Liver (tissue), 9 donors: ENCODE data around the gene SRSF5. TPM values are rescaled to one million over a fixed set of nuclear protein-coding genes. Genes with fewer than 3 reads are reported as not detected.
"Not testable (repeated sequence)": the region's sequence is repeated elsewhere in the genome, so short reads cannot be mapped to it uniquely, and the experiment has no call there.

Experiments used
- DNase-seq: peaks from one replicate; pipeline ENCODE4 v3.0.0-alpha.2; 2017; ENCODE audit warnings: low spot score
- H3K27ac ChIP-seq, 2 donors: one replicate each; pipeline ENCODE4 v1.7.0; 2013; ENCODE audit warnings: inconsistent platforms in 2 of 2, low read length in 2 of 2, control low read depth in 1 of 2, low read depth in 1 of 2, mild to moderate bottlenecking in 1 of 2
- H3K27me3 ChIP-seq, 4 donors: one replicate each; pipeline versions ENCODE4 v1.6.1 to v1.7.0; 2013; ENCODE audit warnings: low read length in 3 of 4, inconsistent platforms in 1 of 4, mild to moderate bottlenecking in 1 of 4, moderate library complexity in 1 of 4; ENCODE audit not compliant: control insufficient read depth in 4 of 4, insufficient read depth in 4 of 4
- H3K36me3 ChIP-seq, 4 donors: one replicate each; pipeline versions ENCODE4 v1.6.1 to v1.7.0; 2013; ENCODE audit warnings: low read length in 3 of 4, mild to moderate bottlenecking in 3 of 4, low read depth in 1 of 4, moderate library complexity in 1 of 4; ENCODE audit not compliant: control insufficient read depth in 4 of 4, insufficient read depth in 3 of 4
- H3K4me1 ChIP-seq, 4 donors: one replicate each; pipeline versions ENCODE4 v1.6.1 to v1.7.0; 2013; ENCODE audit warnings: low read length in 3 of 4, mild to moderate bottlenecking in 3 of 4, moderate library complexity in 1 of 4; ENCODE audit not compliant: control insufficient read depth in 4 of 4, insufficient read depth in 4 of 4
- H3K4me3 ChIP-seq, 3 donors: one replicate each; pipeline versions ENCODE4 v1.6.1 to v1.7.0; 2013; ENCODE audit warnings: low read length in 3 of 3, control low read depth in 1 of 3, low read depth in 1 of 3, mild to moderate bottlenecking in 1 of 3
- H3K9ac ChIP-seq, 2 donors: one replicate each; pipeline ENCODE4 v1.7.0; 2013; ENCODE audit warnings: low read length in 2 of 2, mild to moderate bottlenecking in 2 of 2, moderate library complexity in 2 of 2, control low read depth in 1 of 2, low read depth in 1 of 2
- H3K9me3 ChIP-seq, 4 donors: one replicate each; pipeline versions ENCODE4 v1.6.1 to v1.7.0; 2013; ENCODE audit warnings: low read length in 3 of 4; ENCODE audit not compliant: control insufficient read depth in 4 of 4
- EGR1 ChIP-seq, 2 donors: IDR thresholded peaks; 2 replicates each; pipeline ENCODE4 v1.6.1; 2016 to 2018; ENCODE audit warnings: antibody characterized with exemption in 2 of 2, low read depth in 2 of 2
- FOXA2 ChIP-seq: IDR thresholded peaks from 2 replicates; pipeline ENCODE4 v1.6.1; 2016; ENCODE audit warnings: antibody characterized with exemption
- GABPA ChIP-seq, 2 donors: IDR thresholded peaks in 1 of 2; conservative IDR thresholded peaks in 1 of 2; 2 replicates each; pipeline ENCODE4 v1.6.1; 2016; ENCODE audit warnings: antibody characterized with exemption in 2 of 2, mild to moderate bottlenecking in 1 of 2, moderate library complexity in 1 of 2
- HNF4A ChIP-seq, 2 donors: conservative IDR thresholded peaks; 2 replicates each; pipeline ENCODE4 v1.6.1; 2016; ENCODE audit warnings: antibody characterized with exemption in 2 of 2, mild to moderate bottlenecking in 2 of 2
- JUND ChIP-seq, 2 donors: IDR thresholded peaks; 2 replicates each; pipeline ENCODE4 v1.6.1; 2016; ENCODE audit warnings: antibody characterized with exemption in 2 of 2
- MAX ChIP-seq: IDR thresholded peaks from 2 replicates; pipeline ENCODE4 v1.6.1; 2016; ENCODE audit warnings: antibody characterized with exemption
- NR2F2 ChIP-seq: IDR thresholded peaks from 2 replicates; pipeline ENCODE4 v1.6.1; 2016; ENCODE audit warnings: antibody characterized with exemption
- RAD21 ChIP-seq, 2 donors: IDR thresholded peaks; 2 replicates each; pipeline ENCODE4 v1.6.1; 2016; ENCODE audit warnings: antibody characterized with exemption in 2 of 2, mild to moderate bottlenecking in 2 of 2
- RXRA ChIP-seq, 2 donors: IDR thresholded peaks; 2 replicates each; pipeline ENCODE4 v1.6.1; 2017 to 2018; ENCODE audit warnings: antibody characterized with exemption in 2 of 2, mild to moderate bottlenecking in 1 of 2
- SP1 ChIP-seq: IDR thresholded peaks from 2 replicates; pipeline ENCODE4 v1.6.1; 2018; ENCODE audit warnings: antibody characterized with exemption, mild to moderate bottlenecking
- TAF1 ChIP-seq: conservative IDR thresholded peaks from 2 replicates; pipeline ENCODE4 v1.6.1; 2016; ENCODE audit warnings: antibody characterized with exemption, mild to moderate bottlenecking
- WGBS: extraction: QIAGEN DNeasy Blood & Tissue Kit; methylation state at CpG from one replicate; pipeline ENCODE4 v1.1.7; 2013; 5-methylcytosine and 5-hydroxymethylcytosine counted together
- polyA plus RNA-seq, 2 donors: library from polyadenylated mRNA; stranded (reverse) in 1 of 2; unstranded in 1 of 2; fragments of 200-250 nt in 1 of 2; fragments of >200 nt in 1 of 2; fragmentation: Nextera tagmentation in 1 of 2; extraction: Ambion mirVana in 1 of 2; gene quantifications; one replicate each; pipeline versions ENCODE4 v1.2.1 to v1.2.3, GENCODE V29; 2013 to 2015
- total RNA-seq, 2 donors: library from RNA; depleted of rRNA; stranded (reverse); fragments of >200 nt; gene quantifications; one replicate each; pipeline ENCODE4 v1.2.3, GENCODE V29; 2014
- TF ChIP-seq, protein P1 (sequence below): IDR thresholded peaks from 2 replicates; pipeline ENCODE4 v1.6.1; 2016; ENCODE audit warnings: antibody characterized with exemption
- TF ChIP-seq, protein P2 (sequence below): IDR thresholded peaks from 2 replicates; pipeline ENCODE4 v1.6.1; 2016; ENCODE audit warnings: antibody characterized with exemption
- donor health status: healthy.
- donor health status: healthy.
- donor health status: healthy.
- donor health status: healthy.
- donor health status: healthy.

Gene SRSF5
- total and polyA plus RNA-seq, 4 donors, result 74.4 to 254 (median 148) TPM

DNA sequence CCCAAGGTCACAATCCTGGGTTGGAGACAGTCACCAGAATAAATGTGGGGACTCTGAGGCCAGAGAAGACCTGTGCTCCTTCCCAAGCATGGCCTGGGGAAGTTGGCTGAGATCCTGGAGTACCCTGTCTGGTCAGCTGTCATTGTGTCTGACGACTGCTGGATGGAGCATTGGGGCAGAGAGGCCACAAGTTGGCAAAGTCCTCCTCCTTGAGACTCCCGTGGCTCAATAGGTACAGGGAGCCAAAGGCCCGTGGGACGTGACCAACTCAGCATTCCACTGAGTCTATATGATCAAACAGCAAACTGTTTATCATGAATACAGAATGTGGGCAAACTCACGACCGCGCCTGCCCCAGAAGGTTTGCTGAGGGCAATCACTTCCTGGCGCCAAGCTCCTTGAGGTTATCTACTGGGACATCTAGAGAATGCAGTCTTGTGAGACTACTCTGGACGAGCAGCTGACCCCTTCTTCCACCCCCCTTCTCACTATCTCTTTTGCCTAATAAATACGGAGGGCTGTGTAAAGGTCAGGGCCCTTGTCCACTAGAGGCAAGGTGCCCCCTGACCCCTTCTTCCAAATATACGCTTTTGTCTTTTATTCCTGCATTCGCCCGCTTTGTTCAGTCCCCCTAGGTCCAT, 44.4 kb downstream of the SRSF5 start:
- no peak overlapping the region for H3K27ac ChIP-seq
- peaks cover 11 to 25% (median 16%) of the 10 kb centered on the region in 4 donors for H3K4me1 ChIP-seq
- H3K9me3 ChIP-seq, result no peaks in the 10 kb centered on the region
- no peak overlapping the region for H3K4me3 ChIP-seq
- no peak for TF ChIP-seq TAF1
- no peak for TF ChIP-seq HNF4A (conservative IDR thresholded peaks at IDR 0.05)
- TF ChIP-seq, protein P1, sequence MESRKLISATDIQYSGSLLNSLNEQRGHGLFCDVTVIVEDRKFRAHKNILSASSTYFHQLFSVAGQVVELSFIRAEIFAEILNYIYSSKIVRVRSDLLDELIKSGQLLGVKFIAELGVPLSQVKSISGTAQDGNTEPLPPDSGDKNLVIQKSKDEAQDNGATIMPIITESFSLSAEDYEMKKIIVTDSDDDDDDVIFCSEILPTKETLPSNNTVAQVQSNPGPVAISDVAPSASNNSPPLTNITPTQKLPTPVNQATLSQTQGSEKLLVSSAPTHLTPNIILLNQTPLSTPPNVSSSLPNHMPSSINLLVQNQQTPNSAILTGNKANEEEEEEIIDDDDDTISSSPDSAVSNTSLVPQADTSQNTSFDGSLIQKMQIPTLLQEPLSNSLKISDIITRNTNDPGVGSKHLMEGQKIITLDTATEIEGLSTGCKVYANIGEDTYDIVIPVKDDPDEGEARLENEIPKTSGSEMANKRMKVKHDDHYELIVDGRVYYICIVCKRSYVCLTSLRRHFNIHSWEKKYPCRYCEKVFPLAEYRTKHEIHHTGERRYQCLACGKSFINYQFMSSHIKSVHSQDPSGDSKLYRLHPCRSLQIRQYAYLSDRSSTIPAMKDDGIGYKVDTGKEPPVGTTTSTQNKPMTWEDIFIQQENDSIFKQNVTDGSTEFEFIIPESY, result no peak
- TF ChIP-seq JUND (IDR thresholded peaks at IDR 0.05), result no peak
- TF ChIP-seq, protein P2, sequence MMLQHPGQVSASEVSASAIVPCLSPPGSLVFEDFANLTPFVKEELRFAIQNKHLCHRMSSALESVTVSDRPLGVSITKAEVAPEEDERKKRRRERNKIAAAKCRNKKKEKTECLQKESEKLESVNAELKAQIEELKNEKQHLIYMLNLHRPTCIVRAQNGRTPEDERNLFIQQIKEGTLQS, result no peak
- TF ChIP-seq SP1, result no peak
- TF ChIP-seq RXRA (IDR thresholded peaks at IDR 0.05), result no peak
- TF ChIP-seq EGR1 (IDR thresholded peaks at IDR 0.05; ENCODE audit: low read depth in 2 of 2), result no peak
- peaks cover 0 to 3% (median 0%) of the 10 kb centered on the region in 4 donors for H3K36me3 ChIP-seq
- no peaks in the 10 kb centered on the region for H3K27me3 ChIP-seq
- no peak overlapping the region for H3K9ac ChIP-seq
- 84% methylated on average over 13 of the region's 13 CpGs for WGBS
- DNase-seq, result no peak

DNA sequence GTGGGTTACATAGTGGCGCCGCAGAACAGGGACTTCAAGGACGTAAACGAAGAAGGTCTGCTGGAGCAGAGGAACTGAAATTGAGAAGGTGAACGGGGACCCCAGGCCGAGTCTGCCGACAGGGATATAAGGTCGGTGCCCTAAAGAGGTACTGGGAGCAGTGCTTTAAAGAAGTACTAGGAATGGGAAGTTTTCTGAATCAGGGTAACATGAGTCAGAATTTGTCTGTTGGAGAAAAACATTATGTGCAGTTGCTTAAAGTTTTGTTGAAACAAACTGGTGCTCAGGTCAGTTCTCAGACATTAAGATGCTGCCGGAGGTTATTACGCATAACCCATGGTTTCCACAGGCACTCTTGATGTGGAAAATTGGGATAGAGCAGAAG, 44.9 kb downstream of the SRSF5 start:
- Histone ChIP-seq H3K27me3 (no peaks in the 10 kb centered on the region), H3K4me3 (no peak overlapping the region), H3K9ac (no peak overlapping the region), H3K4me1 (peaks cover 9 to 22% (median 14%) of the 10 kb centered on the region in 4 donors), H3K27ac (no peak overlapping the region), H3K36me3 (peaks cover 0 to 3% (median 0%) of the 10 kb centered on the region in 4 donors), H3K9me3 (no peaks in the 10 kb centered on the region)
- no peak for TF ChIP-seq MAX
- TF ChIP-seq NR2F2, result no peak
- no peak for TF ChIP-seq GABPA (IDR thresholded peaks at IDR 0.05 in 1 of 2, conservative IDR thresholded peaks at IDR 0.05 in 1 of 2)
- no peak for TF ChIP-seq RAD21 (IDR thresholded peaks at IDR 0.05)
- TF ChIP-seq TAF1, result no peak
- no peak for TF ChIP-seq SP1
- TF ChIP-seq RXRA (IDR thresholded peaks at IDR 0.05), result no peak
- TF ChIP-seq HNF4A (conservative IDR thresholded peaks at IDR 0.05), result no peak
- 93% methylated on average over 10 of the region's 10 CpGs for WGBS
- DNase-seq, result no peak

- no peak overlapping the region for H3K4me3 ChIP-seq
- H3K9ac ChIP-seq, result no peak overlapping the region
- H3K9me3 ChIP-seq, result no peaks in the 10 kb centered on the region
- DNase-seq, result no peak
- peaks cover 0 to 3% (median 0%) of the 10 kb centered on the region in 4 donors for H3K36me3 ChIP-seq
- WGBS, result 68% methylated on average over 9 of the region's 9 CpGs
- H3K27me3 ChIP-seq, result no peaks in the 10 kb centered on the region
- peaks cover 9 to 22% (median 14%) of the 10 kb centered on the region in 4 donors for H3K4me1 ChIP-seq
- TF ChIP-seq RAD21 (IDR thresholded peaks at IDR 0.05), result peak; percentile 28 to 59
- TF ChIP-seq HNF4A (conservative IDR thresholded peaks at IDR 0.05), result no peak
- no peak for TF ChIP-seq FOXA2
- H3K27ac ChIP-seq, result no peak overlapping the region
Observed at GRCh38 chr14:69812711-69813110, 45.8 kb downstream of the SRSF5 start.

DNA sequence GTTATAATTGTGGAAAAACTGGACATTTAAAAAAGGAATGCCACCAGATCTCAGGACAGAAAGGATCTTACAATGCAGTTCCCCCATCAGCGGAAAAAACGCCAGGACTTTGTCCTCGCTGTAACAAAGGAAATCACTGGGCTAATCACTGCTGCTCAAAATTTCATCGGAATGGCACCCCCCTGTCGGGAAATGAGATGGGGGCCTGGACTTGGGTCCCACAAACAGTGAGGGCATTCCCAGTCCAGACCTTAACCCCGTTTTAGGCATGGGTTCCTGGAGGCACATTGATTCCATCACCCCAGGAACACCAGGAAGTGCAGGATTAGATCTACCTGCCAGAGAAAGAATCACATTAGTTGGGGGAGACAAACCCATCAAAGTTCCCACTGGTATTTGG, 46.4 kb downstream of the SRSF5 start:
- H3K9me3 ChIP-seq, H3K9ac ChIP-seq, H3K27me3 ChIP-seq, H3K4me3 ChIP-seq, H3K36me3 ChIP-seq, H3K27ac ChIP-seq, DNase-seq: not testable (repeated sequence)
- 91% methylated on average over 6 of the region's 6 CpGs for WGBS
- H3K4me1 ChIP-seq, result peaks cover 9 to 19% (median 14%) of the 10 kb centered on the region in 4 donors
